A673 (cell line): ENCODE data around the gene ANKHD1.

Source experiments
- CTCF ChIP-seq: fragments of 300-800, 200-600 bp; sonication (generic); conservative IDR thresholded peaks from 2 replicates; pipeline ENCODE4 v1.5.1; 2017; ENCODE audit warnings: low read depth, mild to moderate bottlenecking, antibody characterized with exemption, low read length, moderate library complexity, mixed read lengths
- EZH2 ChIP-seq: fragments of 200-600 bp; sonication (generic); IDR thresholded peaks from 2 replicates; pipeline ENCODE4 v1.6.1; 2017; ENCODE audit warnings: borderline replicate concordance, low read depth, mild to moderate bottlenecking, mixed read lengths, antibody characterized with exemption, low read length; ENCODE audit not compliant: poor library complexity, severe bottlenecking

- TF ChIP-seq CTCF (no peak), EZH2 (no peak)
Observed at GRCh38 chr5:140371356-140372151, 30.1 kb upstream of the ANKHD1 start.
